ENCODE results near the gene ACAD11.
A peak's percentile ranks its signal among the peaks of the same experiment; 100 is the strongest.

Gene ACAD11

GRCh38 chr3:132638706-132639105, 20.9 kb downstream of the ACAD11 start:
- H3K36me3 ChIP-seq (ENCODE audit: control insufficient read depth in 1 of 2, insufficient read depth in 2 of 2, low read depth in 1 of 2, low read length in 2 of 2), result peaks cover 0 to 25% of the 10 kb centered on the region in 2 experiments
- no peak overlapping the region for H3K23ac ChIP-seq (ENCODE audit: low read length in 2 of 2)
- no peak overlapping the region for H2BK5ac ChIP-seq (ENCODE audit: low read depth, low read length, poor library complexity, severe bottlenecking)
- H3K14ac ChIP-seq (ENCODE audit: low read length in 2 of 2), result no peak overlapping the region
- H3K4me1 ChIP-seq (ENCODE audit: control insufficient read depth, insufficient read depth, low read depth, low read length), result peaks cover 1% of the 10 kb centered on the region
- no peak overlapping the region for H3K18ac ChIP-seq (ENCODE audit: low read depth in 1 of 2, low read length in 2 of 2)
- H3K4me2 ChIP-seq (ENCODE audit: low read length, poor library complexity, severe bottlenecking), result no peak overlapping the region
- H2AK5ac ChIP-seq (ENCODE audit: low read length, severe bottlenecking), result no peak overlapping the region
- H3K9ac ChIP-seq (ENCODE audit: low read length), result peak overlapping the region; percentile 14
- no peaks in the 10 kb centered on the region for H3K27me3 ChIP-seq (ENCODE audit: control insufficient read depth in 1 of 2, insufficient read depth in 1 of 2, low read length in 2 of 2)
- H2BK15ac ChIP-seq (ENCODE audit: low read depth, poor library complexity, severe bottlenecking), result no peak overlapping the region
- peaks cover 8% of the 10 kb centered on the region for H3K79me1 ChIP-seq (replicated peaks; ENCODE audit: low read length, poor library complexity, severe bottlenecking)
- no peak overlapping the region for H3K4me3 ChIP-seq (ENCODE audit: insufficient read depth in 1 of 2, low read depth in 1 of 2, low read length in 2 of 2)
- H3K27ac ChIP-seq (ENCODE audit: low read length, poor library complexity, severe bottlenecking), result no peak overlapping the region
- no peak overlapping the region for H4K8ac ChIP-seq (ENCODE audit: low read length)
- no peak overlapping the region for H2AFZ ChIP-seq (ENCODE audit: low read depth, low read length)
- H3K9me3 ChIP-seq (ENCODE audit: control insufficient read depth, low read length), result no peaks in the 10 kb centered on the region
- no peak overlapping the region for H3K4ac ChIP-seq (ENCODE audit: low read depth in 1 of 2, low read length in 2 of 2)
- no peak for DNase-seq
- H2BK120ac ChIP-seq (ENCODE audit: low read depth, low read length), result no peak overlapping the region
- H2BK12ac ChIP-seq (ENCODE audit: low read length in 2 of 2), result no peak overlapping the region
- H4K91ac ChIP-seq (ENCODE audit: low read length), result no peak overlapping the region

GRCh38 chr3:132637590-132637989, 22.0 kb downstream of the ACAD11 start:
- Histone ChIP-seq H3K27ac (ENCODE audit: low read length, poor library complexity, severe bottlenecking) (no peak overlapping the region), H2BK5ac (ENCODE audit: low read depth, low read length, poor library complexity, severe bottlenecking) (no peak overlapping the region), H3K23ac (ENCODE audit: low read length in 2 of 2) (no peak overlapping the region), H3K9ac (ENCODE audit: low read length) (peak overlapping the region; percentile 73), H3K79me1 (replicated peaks; ENCODE audit: low read length, poor library complexity, severe bottlenecking) (peaks cover 5% of the 10 kb centered on the region), H2BK120ac (ENCODE audit: low read depth, low read length) (no peak overlapping the region), H3K4me3 (ENCODE audit: insufficient read depth in 1 of 2, low read depth in 1 of 2, low read length in 2 of 2) (no peak overlapping the region), H3K18ac (ENCODE audit: low read depth in 1 of 2, low read length in 2 of 2) (no peak overlapping the region), H3K14ac (ENCODE audit: low read length in 2 of 2) (no peak overlapping the region), H3K27me3 (ENCODE audit: control insufficient read depth in 1 of 2, insufficient read depth in 1 of 2, low read length in 2 of 2) (no peaks in the 10 kb centered on the region), H4K8ac (ENCODE audit: low read length) (no peak overlapping the region), H3K4me2 (ENCODE audit: low read length, poor library complexity, severe bottlenecking) (no peak overlapping the region), H2BK15ac (ENCODE audit: low read depth, poor library complexity, severe bottlenecking) (no peak overlapping the region), H3K36me3 (ENCODE audit: control insufficient read depth in 1 of 2, insufficient read depth in 2 of 2, low read depth in 1 of 2, low read length in 2 of 2) (peaks cover 0 to 23% of the 10 kb centered on the region in 2 experiments), H4K91ac (ENCODE audit: low read length) (no peak overlapping the region), H2AFZ (ENCODE audit: low read depth, low read length) (no peak overlapping the region), H3K9me3 (ENCODE audit: control insufficient read depth, low read length) (no peaks in the 10 kb centered on the region), H2BK12ac (ENCODE audit: low read length in 2 of 2) (no peak overlapping the region), H3K4ac (ENCODE audit: low read depth in 1 of 2, low read length in 2 of 2) (no peak overlapping the region), H3K4me1 (ENCODE audit: control insufficient read depth, insufficient read depth, low read depth, low read length) (peaks cover 1% of the 10 kb centered on the region), H2AK5ac (ENCODE audit: low read length, severe bottlenecking) (no peak overlapping the region)
- no CpG with 5 or more reads among the region's 1 CpG for WGBS
- peak; percentile 49 for DNase-seq

GRCh38 chr3:132635052-132635451, 24.6 kb downstream of the ACAD11 start:
- Histone ChIP-seq H2BK12ac (ENCODE audit: low read length in 2 of 2) (no peak overlapping the region), H4K8ac (ENCODE audit: low read length) (no peak overlapping the region), H3K4me2 (ENCODE audit: low read length, poor library complexity, severe bottlenecking) (no peak overlapping the region), H3K27ac (ENCODE audit: low read length, poor library complexity, severe bottlenecking) (no peak overlapping the region), H3K36me3 (ENCODE audit: control insufficient read depth in 1 of 2, insufficient read depth in 2 of 2, low read depth in 1 of 2, low read length in 2 of 2) (peaks cover 0 to 19% of the 10 kb centered on the region in 2 experiments), H2BK5ac (ENCODE audit: low read depth, low read length, poor library complexity, severe bottlenecking) (no peak overlapping the region), H3K23ac (ENCODE audit: low read length in 2 of 2) (no peak overlapping the region), H3K14ac (ENCODE audit: low read length in 2 of 2) (no peak overlapping the region), H3K27me3 (ENCODE audit: control insufficient read depth in 1 of 2, insufficient read depth in 1 of 2, low read length in 2 of 2) (no peaks in the 10 kb centered on the region), H3K4me3 (ENCODE audit: insufficient read depth in 1 of 2, low read depth in 1 of 2, low read length in 2 of 2) (no peak overlapping the region), H3K9ac (ENCODE audit: low read length) (no peak overlapping the region), H4K91ac (ENCODE audit: low read length) (no peak overlapping the region), H2BK120ac (ENCODE audit: low read depth, low read length) (no peak overlapping the region), H3K4me1 (ENCODE audit: control insufficient read depth, insufficient read depth, low read depth, low read length) (peaks cover 1% of the 10 kb centered on the region), H3K4ac (ENCODE audit: low read depth in 1 of 2, low read length in 2 of 2) (no peak overlapping the region), H3K79me1 (replicated peaks; ENCODE audit: low read length, poor library complexity, severe bottlenecking) (peaks cover 5% of the 10 kb centered on the region), H3K9me3 (ENCODE audit: control insufficient read depth, low read length) (no peaks in the 10 kb centered on the region), H2AFZ (ENCODE audit: low read depth, low read length) (no peak overlapping the region), H2BK15ac (ENCODE audit: low read depth, poor library complexity, severe bottlenecking) (no peak overlapping the region), H3K18ac (ENCODE audit: low read depth in 1 of 2, low read length in 2 of 2) (no peak overlapping the region), H2AK5ac (ENCODE audit: low read length, severe bottlenecking) (peak overlapping the region; percentile 68)
- no peak for DNase-seq

- no peak overlapping the region for H2BK15ac ChIP-seq (ENCODE audit: low read depth, poor library complexity, severe bottlenecking)
- H3K27ac ChIP-seq (ENCODE audit: low read length, poor library complexity, severe bottlenecking), result no peak overlapping the region
- 88% methylated on average over 4 of the region's 7 CpGs for WGBS
- H3K4me3 ChIP-seq (ENCODE audit: insufficient read depth in 1 of 2, low read depth in 1 of 2, low read length in 2 of 2), result no peak overlapping the region
- H3K4me2 ChIP-seq (ENCODE audit: low read length, poor library complexity, severe bottlenecking), result no peak overlapping the region
- H3K4ac ChIP-seq (ENCODE audit: low read depth in 1 of 2, low read length in 2 of 2), result no peak overlapping the region
- H3K23ac ChIP-seq (ENCODE audit: low read length in 2 of 2), result no peak overlapping the region
- no peak for DNase-seq
- H2AFZ ChIP-seq (ENCODE audit: low read depth, low read length), result no peak overlapping the region
- no peak overlapping the region for H4K91ac ChIP-seq (ENCODE audit: low read length)
- H2AK5ac ChIP-seq (ENCODE audit: low read length, severe bottlenecking), result peak overlapping the region; percentile 31
- no peak overlapping the region for H3K9ac ChIP-seq (ENCODE audit: low read length)
- H3K18ac ChIP-seq (ENCODE audit: low read depth in 1 of 2, low read length in 2 of 2), result no peak overlapping the region
- no peak overlapping the region for H3K14ac ChIP-seq (ENCODE audit: low read length in 2 of 2)
- peaks cover 3% of the 10 kb centered on the region for H3K79me1 ChIP-seq (replicated peaks; ENCODE audit: low read length, poor library complexity, severe bottlenecking)
- no peaks in the 10 kb centered on the region for H3K27me3 ChIP-seq (ENCODE audit: control insufficient read depth in 1 of 2, insufficient read depth in 1 of 2, low read length in 2 of 2)
- H2BK120ac ChIP-seq (ENCODE audit: low read depth, low read length), result no peak overlapping the region
- H3K36me3 ChIP-seq (ENCODE audit: control insufficient read depth in 1 of 2, insufficient read depth in 2 of 2, low read depth in 1 of 2, low read length in 2 of 2), result peaks cover 3 to 26% of the 10 kb centered on the region in 2 experiments
- H3K4me1 ChIP-seq (ENCODE audit: control insufficient read depth, insufficient read depth, low read depth, low read length), result no peaks in the 10 kb centered on the region
- H2BK5ac ChIP-seq (ENCODE audit: low read depth, low read length, poor library complexity, severe bottlenecking), result no peak overlapping the region
- no peak overlapping the region for H4K8ac ChIP-seq (ENCODE audit: low read length)
- H2BK12ac ChIP-seq (ENCODE audit: low read length in 2 of 2), result no peak overlapping the region
- no peaks in the 10 kb centered on the region for H3K9me3 ChIP-seq (ENCODE audit: control insufficient read depth, low read length)
Observed at GRCh38 chr3:132630612-132631011, 29.0 kb downstream of the ACAD11 start.

Data from mesenchymal stem cell (in vitro differentiated cells and primary cell).